NCI-H146 (cell line): ENCODE data around the gene KRTAP10-3.

ENCODE experiments used
- DNase-seq: peaks from one replicate; lab custom pipeline; 2025; lab: John Stamatoyannopoulos, UW

The KRTAP10-3 gene

GRCh38 chr21:44517175-44517899 lies 41.3 kb downstream of the KRTAP10-3 start:
- DNase-seq: peak; percentile 4

GRCh38 chr21:44516828-44517174 lies 41.8 kb downstream of the KRTAP10-3 start:
- no peak for DNase-seq

GRCh38 chr21:44516342-44516741 lies 42.3 kb downstream of the KRTAP10-3 start:
- DNase-seq: no peak

- no peak for DNase-seq
Measured at GRCh38 chr21:44515359-44516165, 43.0 kb downstream of the KRTAP10-3 start.

- no peak for DNase-seq
Measured at GRCh38 chr21:44514746-44515358, 43.7 kb downstream of the KRTAP10-3 start.

GRCh38 chr21:44514218-44514520 lies 44.4 kb downstream of the KRTAP10-3 start:
- no peak for DNase-seq

- no peak for DNase-seq
Measured at GRCh38 chr21:44513389-44514217, 45.0 kb downstream of the KRTAP10-3 start.

GRCh38 chr21:44512496-44513388 lies 45.9 kb downstream of the KRTAP10-3 start:
- DNase-seq: no peak

GRCh38 chr21:44511938-44512275 lies 46.7 kb downstream of the KRTAP10-3 start:
- DNase-seq: no peak

GRCh38 chr21:44511219-44511937 lies 47.2 kb downstream of the KRTAP10-3 start:
- no peak for DNase-seq

GRCh38 chr21:44510508-44511218 lies 47.9 kb downstream of the KRTAP10-3 start:
- DNase-seq: peak; percentile 35

- no peak for DNase-seq
Measured at GRCh38 chr21:44510109-44510507, 48.5 kb downstream of the KRTAP10-3 start.

- DNase-seq: no peak
Measured at GRCh38 chr21:44509539-44509938, 49.1 kb downstream of the KRTAP10-3 start.

- DNase-seq: no peak
Measured at GRCh38 chr21:44508711-44509445, 49.7 kb downstream of the KRTAP10-3 start.

GRCh38 chr21:44508426-44508710 lies 50.2 kb downstream of the KRTAP10-3 start:
- DNase-seq: no peak
